ENCODE results near the gene ZPBP2. TPM values are rescaled to one million over a fixed set of nuclear protein-coding genes. Genes with fewer than 3 reads are reported as not detected.
A peak's percentile ranks its signal among the peaks of the same experiment; 100 is the strongest.

The ZPBP2 gene
- total and polyA plus RNA-seq, 10 donors: 0.16 to 0.46 (median 0.23) TPM; not detected in 4

GRCh38 chr17:39861235-39861634 is 6.8 kb upstream of the ZPBP2 start:
- 59 to 71% (median 69%) methylated on average over 5 of the region's 5 CpGs for WGBS, 5 donors
- H3K4me3 ChIP-seq: peak overlapping the region in 7 of 8 donors; percentile 9 to 72 (median 45)
- no peaks in the 10 kb centered on the region for H3K9me3 ChIP-seq
- peaks cover 0 to 79% (median 45%) of the 10 kb centered on the region in 6 donors for H3K4me1 ChIP-seq
- peaks cover 0 to 63% (median 25%) of the 10 kb centered on the region in 7 donors for H3K27me3 ChIP-seq (replicated peaks in 1 of 7)
- TF ChIP-seq POLR2AphosphoS5 (IDR thresholded peaks at IDR 0.05): no peak
- no peak for TF ChIP-seq CTCF (IDR thresholded peaks at IDR 0.05 in 8 of 11, conservative IDR thresholded peaks at IDR 0.05 in 3 of 11)
- intact Hi-C loops (cut with DNase I; ENCODE audit: low total_unique reads): loop anchor here (10.0 kb wide), 2 partner anchors 106 to 236 kb away; partner anchors contain the start of gene PPP1R1B
- DNase-seq: no peak
- H3K36me3 ChIP-seq: no peaks in the 10 kb centered on the region
- H3K27ac ChIP-seq: peak overlapping the region; percentile 36 to 93 (median 86)

GRCh38 chr17:39863244-39863917 is 4.6 kb upstream of the ZPBP2 start:
- H3K4me3 ChIP-seq: peak overlapping the region; percentile 37 to 72 (median 43)
- intact Hi-C loops (cut with DNase I; ENCODE audit: low total_unique reads): loop anchor here (10.0 kb wide), 2 partner anchors 109 to 239 kb away; partner anchors contain the start of gene PPP1R1B
- WGBS, 5 donors: 36 to 51% (median 48%) methylated on average over 7 of the region's 7 CpGs
- TF ChIP-seq POLR2A (IDR thresholded peaks at IDR 0.05): no peak
- no peak for TF ChIP-seq CTCF (IDR thresholded peaks at IDR 0.05 in 8 of 11, conservative IDR thresholded peaks at IDR 0.05 in 3 of 11)
- TF ChIP-seq POLR2AphosphoS5 (IDR thresholded peaks at IDR 0.05): no peak
- DNase-seq: no peak
- peaks cover 0 to 81% (median 34%) of the 10 kb centered on the region in 7 donors for H3K27me3 ChIP-seq (replicated peaks in 1 of 7)
- H3K9me3 ChIP-seq: peaks cover 0 to 9% (median 0%) of the 10 kb centered on the region in 8 donors
- peak overlapping the region; percentile 72 to 93 (median 86) for H3K27ac ChIP-seq
- no peaks in the 10 kb centered on the region for H3K36me3 ChIP-seq
- peaks cover 0 to 79% (median 42%) of the 10 kb centered on the region in 6 donors for H3K4me1 ChIP-seq

GRCh38 chr17:39863918-39864746 is 3.9 kb upstream of the ZPBP2 start, which contains the start of gene IKZF3:
TSS of gene IKZF3 (minus strand) at chr17:39864312. CDS start at chr17:39864126, 186 bp downstream.
- peak; percentile 93 for DNase-seq
- WGBS, 5 donors: 2 to 7% (median 2%) methylated on average over 33 to 50 of the region's 50 CpGs
- Histone ChIP-seq H3K27me3 (replicated peaks in 1 of 7) (peaks cover 0 to 86% (median 34%) of the 10 kb centered on the region in 7 donors), H3K36me3 (no peaks in the 10 kb centered on the region), H3K4me3 (peak within 1 kb of the TSS; percentile 37 to 72 (median 43)), H3K27ac (peak within 1 kb of the TSS; percentile 72 to 93 (median 86)), H3K9me3 (peaks cover 0 to 10% (median 0%) of the 10 kb centered on the region in 8 donors), H3K4me1 (peaks cover 0 to 74% (median 41%) of the 10 kb centered on the region in 6 donors)
- TF ChIP-seq CTCF (IDR thresholded peaks at IDR 0.05 in 8 of 11, conservative IDR thresholded peaks at IDR 0.05 in 3 of 11) (peak in 9 of 11 experiments; percentile 8 to 49 (median 34)), POLR2A (IDR thresholded peaks at IDR 0.05) (no peak), POLR2AphosphoS5 (IDR thresholded peaks at IDR 0.05) (peak; percentile 78 to 89 (median 84))
- intact Hi-C loops (cut with DNase I; ENCODE audit: low total_unique reads): loop anchor here (10.0 kb wide), 2 partner anchors 109 to 239 kb away; partner anchors contain the start of gene PPP1R1B

Measured in spleen (tissue), 11 donors.